Cardiac muscle cell (in vitro differentiated cells and primary cell): ENCODE data around the gene ADPGK. TPM values are rescaled to one million over a fixed set of nuclear protein-coding genes. Genes with fewer than 3 reads are reported as not detected.
"Not testable (repeated sequence)": the region's sequence is repeated elsewhere in the genome, so short reads cannot be mapped to it uniquely, and the experiment has no call there.

Experiments used
- DNase-seq, 2 donors: peaks; one replicate each; pipeline versions ENCODE4 v3.0.0 to v3.0.0-alpha.2; 2010 to 2017; ENCODE audit warnings: low read depth in 1 of 2, low spot score in 1 of 2
- H3K27ac ChIP-seq: fragments of 200-600 bp; sonication (generic); 2 replicates; pipeline ENCODE4 v1.5.1; 2016
- H3K27me3 ChIP-seq: fragments of 200-600 bp; sonication (generic); 2 replicates; pipeline ENCODE4 v1.6.0; 2016; ENCODE audit warnings: control low read depth
- H3K36me3 ChIP-seq: fragments of 200-600 bp; sonication (generic); 2 replicates; pipeline ENCODE4 v1.5.1; 2016; ENCODE audit warnings: control low read depth
- H3K4me1 ChIP-seq: fragments of 200-600 bp; sonication (generic); 2 replicates; pipeline ENCODE4 v1.8.1; 2017; ENCODE audit warnings: low read depth, mild to moderate bottlenecking, mixed run types
- H3K4me3 ChIP-seq: fragments of 200-600 bp; sonication (generic); 2 replicates; pipeline ENCODE4 v1.5.1; 2016; ENCODE audit warnings: mild to moderate bottlenecking
- H3K9me3 ChIP-seq: fragments of 200-600 bp; sonication (generic); 2 replicates; pipeline ENCODE4 v1.5.1; 2017; ENCODE audit warnings: low read depth, mild to moderate bottlenecking, control low read depth
- CTCF ChIP-seq: IDR thresholded peaks from 2 replicates; pipeline ENCODE4 v1.5.1; 2012; ENCODE audit warnings: low read depth, mild to moderate bottlenecking, low read length
- polyA plus RNA-seq: library from polyadenylated mRNA; unstranded; fragments of >200 nt; fragmentation: Nextera tagmentation; extraction: Ambion mirVana; gene quantifications from 2 replicates; pipeline ENCODE4 v1.2.1, GENCODE V29; 2016
- total RNA-seq: library from RNA; depleted of rRNA; stranded (reverse); fragments of >200 nt; gene quantifications from 2 replicates; pipeline ENCODE4 v1.2.3, GENCODE V29; 2016

Gene ADPGK
- total and polyA plus RNA-seq, 2 experiments from 2014 or later: 32.3 to 37.3 TPM

- no peak for TF ChIP-seq CTCF
- DNase-seq: no peak
- peaks cover 17% of the 10 kb centered on the region for H3K36me3 ChIP-seq
- no peaks in the 10 kb centered on the region for H3K27me3 ChIP-seq
- no peak overlapping the region for H3K27ac ChIP-seq
- H3K4me1 ChIP-seq: no peaks in the 10 kb centered on the region
- H3K4me3 ChIP-seq: no peak overlapping the region
- no peaks in the 10 kb centered on the region for H3K9me3 ChIP-seq
Observed at GRCh38 chr15:72733941-72734738, 49.4 kb downstream of the ADPGK start.

GRCh38 chr15:72732516-72732915, 51.0 kb downstream of the ADPGK start:
- Histone ChIP-seq H3K4me1 (no peaks in the 10 kb centered on the region), H3K4me3 (no peak overlapping the region), H3K9me3 (no peaks in the 10 kb centered on the region), H3K36me3 (peaks cover 7% of the 10 kb centered on the region), H3K27ac (no peak overlapping the region), H3K27me3 (no peaks in the 10 kb centered on the region)
- no peak for DNase-seq
- no peak for TF ChIP-seq CTCF

GRCh38 chr15:72732086-72732485, 51.5 kb downstream of the ADPGK start:
- no peak overlapping the region for H3K27ac ChIP-seq
- TF ChIP-seq CTCF: no peak
- no peak for DNase-seq
- no peaks in the 10 kb centered on the region for H3K27me3 ChIP-seq
- H3K36me3 ChIP-seq: peaks cover 7% of the 10 kb centered on the region
- H3K4me3 ChIP-seq: no peak overlapping the region
- no peaks in the 10 kb centered on the region for H3K9me3 ChIP-seq
- H3K4me1 ChIP-seq: no peaks in the 10 kb centered on the region

- H3K36me3 ChIP-seq: peaks cover 4% of the 10 kb centered on the region
- no peak for DNase-seq
Observed at GRCh38 chr15:72728821-72729220, 54.7 kb downstream of the ADPGK start.

GRCh38 chr15:72728249-72728648, 55.3 kb downstream of the ADPGK start:
- not testable (repeated sequence) for H3K27ac ChIP-seq, H3K27me3 ChIP-seq, H3K9me3 ChIP-seq, H3K36me3 ChIP-seq, H3K4me3 ChIP-seq, DNase-seq, H3K4me1 ChIP-seq

More at GRCh38 chr15:72728821-72729220, 54.7 kb downstream of the ADPGK start:
- H3K27ac ChIP-seq: no peak overlapping the region
- no peak for TF ChIP-seq CTCF
- no peaks in the 10 kb centered on the region for H3K27me3 ChIP-seq
- H3K9me3 ChIP-seq: no peaks in the 10 kb centered on the region
- H3K4me3 ChIP-seq: no peak overlapping the region
- no peaks in the 10 kb centered on the region for H3K4me1 ChIP-seq

GRCh38 chr15:72727154-72727553, 56.4 kb downstream of the ADPGK start:
- DNase-seq: no peak
- Histone ChIP-seq H3K27ac (no peak overlapping the region), H3K36me3 (no peaks in the 10 kb centered on the region), H3K4me3 (no peak overlapping the region), H3K9me3 (no peaks in the 10 kb centered on the region), H3K4me1 (no peaks in the 10 kb centered on the region), H3K27me3 (no peaks in the 10 kb centered on the region)
- no peak for TF ChIP-seq CTCF

GRCh38 chr15:72725851-72726250, 57.7 kb downstream of the ADPGK start:
- H3K9me3 ChIP-seq, H3K27ac ChIP-seq, H3K4me1 ChIP-seq, H3K36me3 ChIP-seq, H3K27me3 ChIP-seq, H3K4me3 ChIP-seq, DNase-seq: not testable (repeated sequence)
